Subcutaneous abdominal adipose tissue (tissue), 5 donors: Measurements from ENCODE around the gene PIERCE2.
"Not testable (repeated sequence)": the region's sequence is repeated elsewhere in the genome, so short reads cannot be mapped to it uniquely, and the experiment has no call there.

ENCODE experiments used
- H3K27ac ChIP-seq: one replicate; pipeline ENCODE4 v1.7.0; 2013; ENCODE audit warnings: low read depth, mild to moderate bottlenecking, inconsistent platforms, low read length, moderate library complexity
- H3K27me3 ChIP-seq, 5 donors: one replicate each; pipeline ENCODE4 v1.7.0; 2013; ENCODE audit warnings: low read length in 5 of 5, inconsistent platforms in 1 of 5; ENCODE audit not compliant: control insufficient read depth in 5 of 5, insufficient read depth in 4 of 5
- H3K36me3 ChIP-seq, 5 donors: one replicate each; pipeline ENCODE4 v1.7.0; 2013; ENCODE audit warnings: low read length in 5 of 5; ENCODE audit not compliant: control insufficient read depth in 5 of 5, insufficient read depth in 5 of 5
- H3K4me1 ChIP-seq, 5 donors: one replicate each; pipeline ENCODE4 v1.7.0; 2013; ENCODE audit warnings: low read length in 5 of 5, mild to moderate bottlenecking in 3 of 5, moderate library complexity in 1 of 5; ENCODE audit not compliant: control insufficient read depth in 5 of 5, insufficient read depth in 5 of 5
- H3K4me3 ChIP-seq, 5 donors: one replicate each; pipeline ENCODE4 v1.7.0; 2013; ENCODE audit warnings: low read length in 5 of 5, low read depth in 1 of 5
- H3K9ac ChIP-seq, 5 donors: one replicate each; pipeline ENCODE4 v1.7.0; 2013; ENCODE audit warnings: low read length in 5 of 5, mild to moderate bottlenecking in 4 of 5, moderate library complexity in 3 of 5
- H3K9me3 ChIP-seq, 5 donors: one replicate each; pipeline ENCODE4 v1.7.0; 2013; ENCODE audit warnings: low read length in 5 of 5; ENCODE audit not compliant: control insufficient read depth in 5 of 5
- donor health status: healthy.
- donor health status: healthy.
- donor health status: healthy.
- donor health status: healthy.
- donor health status: healthy.

Gene PIERCE2

DNA sequence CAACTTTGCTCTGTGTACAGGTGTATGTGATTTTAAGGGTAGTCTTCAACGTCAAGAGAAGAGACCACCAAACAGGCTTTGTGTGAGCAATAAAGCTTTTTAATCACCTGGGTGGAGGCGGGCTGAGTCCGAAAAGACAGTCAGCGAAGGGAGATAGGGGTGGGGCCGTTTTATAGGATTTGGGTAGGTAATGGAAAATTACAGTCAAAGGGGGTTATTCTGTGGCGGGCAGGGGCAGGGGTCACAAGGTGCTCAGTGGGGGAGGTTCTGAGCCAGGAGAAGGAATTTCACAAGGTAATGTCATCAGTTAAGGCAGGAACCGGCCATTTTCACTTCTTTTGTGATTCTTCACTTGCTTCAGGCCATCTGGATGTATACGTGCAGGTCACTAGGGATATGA, 9.4 kb downstream of the PIERCE2 start:
- H3K27me3 ChIP-seq, H3K4me1 ChIP-seq, H3K27ac ChIP-seq, H3K36me3 ChIP-seq, H3K9me3 ChIP-seq, H3K9ac ChIP-seq, H3K4me3 ChIP-seq: not testable (repeated sequence)

DNA sequence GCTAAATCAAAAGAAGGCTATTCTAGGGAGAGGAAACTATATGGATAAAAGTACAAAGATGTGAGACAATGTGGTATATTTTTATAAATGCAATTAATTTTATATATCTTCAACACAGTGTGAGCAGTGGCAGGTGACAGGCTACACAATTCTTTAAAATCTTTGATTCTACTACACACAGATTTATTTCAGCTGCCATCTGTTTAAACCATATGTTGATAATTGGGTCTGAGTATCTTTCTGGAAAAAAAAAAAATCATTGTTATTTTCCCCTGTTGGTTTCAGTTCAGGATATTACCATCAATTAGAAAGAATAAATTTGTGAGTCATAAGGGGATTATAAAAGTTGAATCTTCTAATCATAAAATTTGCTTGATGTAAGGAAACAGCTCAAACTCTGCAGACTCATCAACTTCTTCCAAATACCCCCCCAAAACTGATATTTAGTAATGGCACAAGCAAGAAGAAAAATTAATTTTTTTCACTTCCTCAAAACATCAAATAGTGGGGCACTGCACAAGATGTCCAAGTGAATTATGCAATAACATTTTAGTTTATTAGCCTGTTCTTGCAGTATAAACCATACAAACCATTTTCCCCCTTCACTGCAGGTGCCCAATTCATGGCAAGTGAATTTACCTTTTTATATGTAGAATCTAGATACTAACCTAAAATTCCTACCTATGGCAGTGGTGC, 12.0 kb downstream of the PIERCE2 start:
- no peaks in the 10 kb centered on the region for H3K4me1 ChIP-seq
- no peaks in the 10 kb centered on the region for H3K27me3 ChIP-seq
- no peak overlapping the region for H3K4me3 ChIP-seq
- no peak overlapping the region for H3K27ac ChIP-seq
- H3K9me3 ChIP-seq = no peaks in the 10 kb centered on the region
- no peak overlapping the region for H3K9ac ChIP-seq
- peaks cover 0 to 2% (median 0%) of the 10 kb centered on the region in 5 donors for H3K36me3 ChIP-seq

- no peaks in the 10 kb centered on the region for H3K27me3 ChIP-seq
- peaks cover 0 to 2% (median 0%) of the 10 kb centered on the region in 5 donors for H3K36me3 ChIP-seq
- H3K27ac ChIP-seq = no peak overlapping the region
- no peak overlapping the region for H3K4me3 ChIP-seq
- no peaks in the 10 kb centered on the region for H3K4me1 ChIP-seq
- no peaks in the 10 kb centered on the region for H3K9me3 ChIP-seq
- H3K9ac ChIP-seq = no peak overlapping the region
Measured at GRCh38 chr15:55422089-55422488, 13.8 kb downstream of the PIERCE2 start.

- no peak overlapping the region for H3K9ac ChIP-seq
- no peaks in the 10 kb centered on the region for H3K36me3 ChIP-seq
- no peaks in the 10 kb centered on the region for H3K4me1 ChIP-seq
- H3K9me3 ChIP-seq = no peaks in the 10 kb centered on the region
- no peak overlapping the region for H3K27ac ChIP-seq
- H3K4me3 ChIP-seq = no peak overlapping the region
- H3K27me3 ChIP-seq = no peaks in the 10 kb centered on the region
Measured at GRCh38 chr15:55434989-55435825, 26.9 kb downstream of the PIERCE2 start.

- not testable (repeated sequence) for H3K27ac ChIP-seq, H3K27me3 ChIP-seq, H3K4me1 ChIP-seq, H3K9me3 ChIP-seq, H3K36me3 ChIP-seq, H3K4me3 ChIP-seq, H3K9ac ChIP-seq
Measured at GRCh38 chr15:55443141-55443540, 34.8 kb downstream of the PIERCE2 start.

DNA sequence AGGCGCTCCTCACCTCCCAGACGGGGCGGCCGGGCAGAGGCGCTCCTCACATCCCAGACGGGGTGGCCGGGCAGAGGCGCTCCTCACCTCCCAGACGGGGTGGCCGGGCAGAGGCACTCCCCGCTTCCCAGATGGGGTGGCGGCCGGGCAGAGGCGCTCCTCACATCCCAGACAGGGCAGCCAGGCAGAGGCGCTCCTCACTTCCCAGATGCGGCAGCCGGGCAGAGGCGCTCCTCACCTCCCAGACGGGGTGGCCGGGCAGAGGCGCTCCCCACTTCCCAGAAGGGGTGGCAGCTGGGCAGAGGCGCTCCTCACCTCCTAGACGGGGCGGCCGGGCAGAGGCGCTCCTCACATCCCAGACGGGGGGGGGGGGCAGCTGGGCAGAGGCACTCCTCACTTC, 37.6 kb downstream of the PIERCE2 start:
- H3K4me3 ChIP-seq, H3K27me3 ChIP-seq, H3K9me3 ChIP-seq, H3K4me1 ChIP-seq, H3K27ac ChIP-seq, H3K36me3 ChIP-seq, H3K9ac ChIP-seq: not testable (repeated sequence)

DNA sequence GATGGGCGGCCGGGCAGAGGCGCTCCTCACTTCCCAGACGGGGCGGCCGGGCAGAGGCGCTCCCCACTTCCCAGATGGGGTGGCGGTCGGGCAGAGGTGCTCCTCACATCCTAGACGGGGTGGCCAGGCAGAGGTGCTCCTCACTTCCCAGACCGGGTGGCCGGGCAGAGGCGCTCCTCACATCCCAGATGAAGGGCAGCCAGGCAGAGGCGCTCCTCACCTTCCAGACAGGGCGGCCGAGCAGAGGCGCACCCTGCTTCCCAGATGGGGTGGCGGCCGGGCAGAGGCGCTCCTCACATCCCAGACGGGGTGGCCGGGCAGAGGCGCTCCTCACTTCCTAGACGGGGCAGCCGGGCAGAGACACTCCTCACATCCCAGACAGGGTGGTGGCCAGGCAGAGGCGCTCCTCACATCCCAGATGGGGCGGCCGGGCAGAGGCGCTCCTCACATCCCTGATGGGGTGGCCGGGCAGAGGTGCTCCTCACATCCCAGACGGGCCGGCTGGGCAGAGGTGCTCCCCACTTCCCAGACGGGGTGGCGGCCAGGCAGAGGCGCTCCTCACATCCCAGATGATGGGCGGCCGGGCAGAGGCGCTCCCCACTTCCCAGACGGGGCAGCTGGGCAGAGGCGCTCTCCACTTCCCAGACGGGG, 38.2 kb downstream of the PIERCE2 start:
- H3K27me3 ChIP-seq, H3K27ac ChIP-seq, H3K9me3 ChIP-seq, H3K9ac ChIP-seq, H3K4me1 ChIP-seq, H3K4me3 ChIP-seq, H3K36me3 ChIP-seq: not testable (repeated sequence)

DNA sequence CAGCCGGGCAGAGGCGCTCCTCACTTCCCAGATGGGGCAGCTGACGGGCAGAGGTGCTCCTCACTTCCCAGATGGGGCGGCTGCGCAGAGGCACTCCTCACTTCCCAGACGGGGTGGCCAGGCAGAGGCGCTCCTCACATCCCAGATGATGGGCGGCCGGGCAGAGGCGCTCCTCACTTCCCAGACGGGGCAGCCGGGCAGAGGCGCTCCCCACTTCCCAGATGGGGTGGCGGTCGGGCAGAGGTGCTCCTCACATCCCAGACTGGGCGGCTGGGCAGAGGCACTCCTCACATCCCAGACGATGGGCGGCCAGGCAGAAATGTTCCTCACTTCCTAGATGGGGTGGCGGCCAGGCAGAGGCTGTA, 38.7 kb downstream of the PIERCE2 start:
- H3K27ac ChIP-seq, H3K9me3 ChIP-seq, H3K4me1 ChIP-seq, H3K36me3 ChIP-seq, H3K27me3 ChIP-seq, H3K4me3 ChIP-seq, H3K9ac ChIP-seq: not testable (repeated sequence)

GRCh38 chr15:55457401-55458022, 49.2 kb downstream of the PIERCE2 start:
- Histone ChIP-seq H3K27ac (no peak overlapping the region), H3K4me1 (no peaks in the 10 kb centered on the region), H3K9me3 (peaks cover 0 to 3% (median 0%) of the 10 kb centered on the region in 5 donors), H3K4me3 (no peak overlapping the region), H3K27me3 (no peaks in the 10 kb centered on the region), H3K36me3 (no peaks in the 10 kb centered on the region), H3K9ac (no peak overlapping the region)

GRCh38 chr15:55461447-55461846, 53.2 kb downstream of the PIERCE2 start:
- Histone ChIP-seq H3K27ac (no peak overlapping the region), H3K36me3 (no peaks in the 10 kb centered on the region), H3K9me3 (peaks cover 0 to 3% (median 0%) of the 10 kb centered on the region in 5 donors), H3K4me1 (no peaks in the 10 kb centered on the region), H3K9ac (no peak overlapping the region), H3K27me3 (no peaks in the 10 kb centered on the region), H3K4me3 (no peak overlapping the region)
